Adrenal gland (tissue), 12 donors: ENCODE measurements around the gene RPS6KA2. TPM values are rescaled to one million over a fixed set of nuclear protein-coding genes. Genes with fewer than 3 reads are reported as not detected.

Experiments used
- DNase-seq, 7 donors: peaks; one replicate each; pipeline ENCODE4 v3.0.0-alpha.2; 2019 to 2020
- H3K27ac ChIP-seq, 5 donors: fragments of 200-600 bp; sonication (generic) in 4 of 5; 1 replicate in 3 of 5; 2 replicates in 2 of 5; pipeline versions ENCODE4 v1.5.1 to v1.8.0; 2016 to 2020; ENCODE audit warnings: mild to moderate bottlenecking in 1 of 5
- H3K27me3 ChIP-seq: fragments of 200-600 bp; 2 replicates; pipeline ENCODE4 v1.8.0; 2021
- H3K36me3 ChIP-seq, 2 donors: fragments of 200-600 bp; replicated peaks in 1 of 2; 1 replicate in 1 of 2; 2 replicates in 1 of 2; pipeline versions ENCODE4 v1.5.1 to v1.8.0; 2018 to 2022
- H3K4me1 ChIP-seq, 2 donors: fragments of 200-600 bp; replicated peaks in 1 of 2; 1 replicate in 1 of 2; 2 replicates in 1 of 2; pipeline versions ENCODE4 v1.5.1 to v1.8.0; 2018 to 2021
- H3K4me3 ChIP-seq, 4 donors: fragments of 200-600 bp; sonication (generic) in 3 of 4; one replicate each; pipeline ENCODE4 v1.5.1; 2016 to 2018
- H3K9me3 ChIP-seq, 3 donors: fragments of 200-600 bp; sonication (generic) in 1 of 3; replicated peaks in 1 of 3; 1 replicate in 2 of 3; 2 replicates in 1 of 3; pipeline versions ENCODE4 v1.5.1 to v1.8.0; 2016 to 2021
- CTCF ChIP-seq, 6 experiments: fragments of 450-650 bp in 4 of 6; fragments of 200-600 bp in 2 of 6; sonication (generic) in 1 of 6; IDR thresholded peaks; 1 replicate in 5 of 6; 2 replicates in 1 of 6; pipeline versions ENCODE4 v1.5.1 to v1.8.0; 2016 to 2021; ENCODE audit warnings: antibody characterized with exemption in 6 of 6, mild to moderate bottlenecking in 2 of 6, moderate library complexity in 1 of 6
- POLR2A ChIP-seq, 2 donors: fragments of 450-650 bp; IDR thresholded peaks; one replicate each; pipeline ENCODE4 v1.6.1; 2017; ENCODE audit warnings: antibody characterized with exemption in 2 of 2, mild to moderate bottlenecking in 2 of 2, moderate library complexity in 1 of 2
- WGBS, 4 donors: extraction: QIAGEN DNeasy Blood & Tissue Kit in 2 of 4; methylation state at CpG; one replicate each; pipeline versions ENCODE4 v1.1.5 to v1.1.7; 2013 to 2017; 5-methylcytosine and 5-hydroxymethylcytosine counted together
- intact Hi-C, 2 donors: fragments of 100-400 bp; cut with DNase I; formaldehyde crosslinking; loops; one replicate each; pipeline versions ENCODE4 v1.14.1 to v1.15.0; 2022 to 2023
- polyA plus RNA-seq, 3 donors: library from polyadenylated mRNA; stranded (reverse); fragments of 200-250 nt in 2 of 3; fragments of 350-450 nt in 1 of 3; fragmentation: Illumina TruSeq in 1 of 3; extraction: RNeasy Lipid Tissue Mini Kit (QIAGEN cat#74804) in 1 of 3; gene quantifications; one replicate each; pipeline ENCODE4 v1.2.3, GENCODE V29; 2013 to 2014
- total RNA-seq, 9 donors: library from RNA; depleted of rRNA in 4 of 9; stranded (reverse); fragments of >200 nt in 4 of 9; fragments of 120-200 nt in 1 of 9; fragmentation: NEBNext Ultra II Directional in 1 of 9; extraction: Animal tissue kit (Norgen Biotek cat#: 25700) in 1 of 9; gene quantifications; one replicate each; pipeline versions ENCODE4 v1.1.0 to v1.2.4, GENCODE V29; 2013 to 2023
- donor health status: healthy with polysubstance abuse.
- donor health status: Bipolar disorder and iron deficiency.
- donor health status: DM: yes; HTN: yes; CAD: no.
- donor health status: DM: no; HTN: no; CAD: no.
- donor health status: DM: no; HTN: no; CAD: no.
- donor health status: DM: yes; HTN: yes; CAD: no.

RPS6KA2 gene
- total and polyA plus RNA-seq, 12 donors = 7.0 to 40.4 (median 26.2) TPM

- no peak for DNase-seq
These were observed 112.9 kb downstream of the RPS6KA2 start for GRCh38 chr6:166514196-166514595.

GRCh38 chr6:166512567-166512966 is 114.5 kb downstream of the RPS6KA2 start:
- H3K36me3 ChIP-seq = no peaks in the 10 kb centered on the region
- TF ChIP-seq POLR2A (IDR thresholded peaks at IDR 0.05) (no peak), CTCF (IDR thresholded peaks at IDR 0.05) (no peak)
- no peaks in the 10 kb centered on the region for H3K4me1 ChIP-seq
- no peaks in the 10 kb centered on the region for H3K9me3 ChIP-seq
- intact Hi-C loops = no loop called here
- no peaks in the 10 kb centered on the region for H3K27me3 ChIP-seq
- H3K4me3 ChIP-seq = no peak overlapping the region
- DNase-seq = no peak
- WGBS, 4 donors = 89 to 94% (median 91%) methylated on average over 8 of the region's 8 CpGs
- H3K27ac ChIP-seq = no peak overlapping the region

More at GRCh38 chr6:166514196-166514595, 112.9 kb downstream of the RPS6KA2 start:
- Histone ChIP-seq H3K27me3 (no peaks in the 10 kb centered on the region), H3K4me1 (no peaks in the 10 kb centered on the region), H3K36me3 (no peaks in the 10 kb centered on the region), H3K9me3 (no peaks in the 10 kb centered on the region), H3K4me3 (no peak overlapping the region), H3K27ac (no peak overlapping the region)
- intact Hi-C loops = no loop called here
- 93 to 100% (median 96%) methylated on average over 3 of the region's 3 CpGs for WGBS, 4 donors
- no peak for TF ChIP-seq CTCF (IDR thresholded peaks at IDR 0.05)
- TF ChIP-seq POLR2A (IDR thresholded peaks at IDR 0.05) = no peak

GRCh38 chr6:166511316-166511715 is 115.7 kb downstream of the RPS6KA2 start:
- H3K27me3 ChIP-seq = no peaks in the 10 kb centered on the region
- H3K9me3 ChIP-seq = no peaks in the 10 kb centered on the region
- intact Hi-C loops = no loop called here
- no peak for DNase-seq
- H3K4me3 ChIP-seq = no peak overlapping the region
- TF ChIP-seq POLR2A (IDR thresholded peaks at IDR 0.05) = no peak
- no peak for TF ChIP-seq CTCF (IDR thresholded peaks at IDR 0.05)
- H3K36me3 ChIP-seq = no peaks in the 10 kb centered on the region
- WGBS, 4 donors = 91 to 96% (median 94%) methylated on average over 2 of the region's 2 CpGs
- no peak overlapping the region for H3K27ac ChIP-seq
- H3K4me1 ChIP-seq = no peaks in the 10 kb centered on the region

- Histone ChIP-seq H3K4me1 (no peaks in the 10 kb centered on the region), H3K27ac (no peak overlapping the region), H3K4me3 (no peak overlapping the region), H3K36me3 (no peaks in the 10 kb centered on the region), H3K27me3 (no peaks in the 10 kb centered on the region), H3K9me3 (no peaks in the 10 kb centered on the region)
- no peak for TF ChIP-seq CTCF (IDR thresholded peaks at IDR 0.05)
- TF ChIP-seq POLR2A (IDR thresholded peaks at IDR 0.05) = no peak
- WGBS, 4 donors = 89 to 94% (median 92%) methylated on average over 8 of the region's 8 CpGs
- DNase-seq = no peak
- intact Hi-C loops = no loop called here
These were observed 117.9 kb downstream of the RPS6KA2 start for GRCh38 chr6:166509193-166509592.
